Type B pancreatic cell (in vitro differentiated cells): Measurements from ENCODE around the gene ARHGEF33. TPM values are rescaled to one million over a fixed set of nuclear protein-coding genes. Genes with fewer than 3 reads are reported as not detected.

Source experiments
- DNase-seq: peaks from one replicate; pipeline ENCODE4 v3.0.0; 2021; ENCODE audit warnings: mixed read lengths; ENCODE audit not compliant: unreplicated experiment; ENCODE audit errors: extremely low spot score
- H3K27ac Mint-ChIP-seq: 2 replicates; pipeline ENCODE4 v1.8.0; 2021; ENCODE audit warnings: mild to moderate bottlenecking, mixed read lengths
- H3K27me3 Mint-ChIP-seq: 2 replicates; pipeline ENCODE4 v1.8.0; 2021; ENCODE audit warnings: mixed read lengths
- H3K36me3 Mint-ChIP-seq: 2 replicates; pipeline ENCODE4 v1.8.0; 2021; ENCODE audit warnings: mixed read lengths
- H3K4me1 Mint-ChIP-seq: one replicate; pipeline ENCODE4 v1.8.0; 2021; ENCODE audit warnings: mixed read lengths; ENCODE audit not compliant: unreplicated experiment
- H3K4me3 Mint-ChIP-seq: 2 replicates; pipeline ENCODE4 v1.8.0; 2021; ENCODE audit warnings: mild to moderate bottlenecking, mixed read lengths
- H3K9me3 Mint-ChIP-seq: 2 replicates; pipeline ENCODE4 v1.8.0; 2021; ENCODE audit warnings: mixed read lengths
- CTCF ChIP-seq: fragments of 200-600 bp; sonication (generic); conservative IDR thresholded peaks from 2 replicates; pipeline ENCODE4 v1.5.0; 2021; ENCODE audit warnings: antibody characterized with exemption, mild to moderate bottlenecking
- total RNA-seq: library from RNA; stranded (reverse); gene quantifications from 2 replicates; pipeline ENCODE4 v1.2.1, GENCODE V29; 2021; ENCODE audit warnings: low replicate concordance

Gene ARHGEF33
- total RNA-seq, 1 donor from 2014 or later = 1.0 TPM

GRCh38 chr2:39020383-39020782 is 130.7 kb downstream of the ARHGEF33 start:
- Mint-ChIP-seq H3K36me3 (peaks cover 4% of the 10 kb centered on the region), H3K4me1 (no peaks in the 10 kb centered on the region), H3K27ac (no peak overlapping the region), H3K4me3 (no peak overlapping the region), H3K9me3 (no peaks in the 10 kb centered on the region), H3K27me3 (no peaks in the 10 kb centered on the region)
- no peak for TF ChIP-seq CTCF
- no peak for DNase-seq

DNA sequence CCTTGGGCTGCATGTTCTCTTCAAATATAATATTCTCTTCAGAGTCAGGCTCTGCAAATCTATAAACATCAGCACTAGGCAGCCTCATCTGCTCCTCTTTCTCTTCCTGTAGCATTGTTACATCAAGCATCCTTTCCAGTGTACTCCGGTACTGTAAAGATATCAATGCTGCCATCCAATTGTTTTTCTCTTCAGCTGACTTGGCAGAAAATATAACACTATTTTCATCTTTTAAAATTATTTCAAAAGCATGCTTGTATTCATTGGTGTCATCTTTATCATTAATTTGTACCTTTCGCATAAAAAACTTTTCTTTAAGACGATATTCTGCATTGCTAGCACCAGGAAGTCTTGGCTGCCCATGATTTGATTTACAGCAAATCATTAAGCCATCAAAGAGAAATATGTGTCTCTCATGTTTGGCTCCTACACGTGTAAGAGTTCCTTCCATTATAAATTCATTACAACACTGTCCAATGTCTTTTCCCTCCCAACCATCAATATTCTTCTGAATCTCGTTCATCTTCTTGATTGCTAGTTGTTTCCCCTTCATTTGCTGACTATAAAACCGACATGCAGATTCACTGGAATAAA is 133.1 kb downstream of the ARHGEF33 start:
- Mint-ChIP-seq H3K27me3 (no peaks in the 10 kb centered on the region), H3K4me1 (no peaks in the 10 kb centered on the region), H3K9me3 (no peaks in the 10 kb centered on the region), H3K27ac (no peak overlapping the region), H3K36me3 (peaks cover 8% of the 10 kb centered on the region), H3K4me3 (no peak overlapping the region)
- no peak for TF ChIP-seq CTCF
- DNase-seq = no peak

GRCh38 chr2:39023649-39024048 is 134.0 kb downstream of the ARHGEF33 start:
- TF ChIP-seq CTCF = no peak
- Mint-ChIP-seq H3K36me3 (peaks cover 13% of the 10 kb centered on the region), H3K9me3 (no peaks in the 10 kb centered on the region), H3K27ac (no peak overlapping the region), H3K4me1 (no peaks in the 10 kb centered on the region), H3K27me3 (no peaks in the 10 kb centered on the region), H3K4me3 (no peak overlapping the region)
- no peak for DNase-seq

- DNase-seq = no peak
- Mint-ChIP-seq H3K9me3 (no peaks in the 10 kb centered on the region), H3K27me3 (no peaks in the 10 kb centered on the region), H3K27ac (no peak overlapping the region), H3K4me1 (no peaks in the 10 kb centered on the region), H3K4me3 (no peak overlapping the region), H3K36me3 (peaks cover 13% of the 10 kb centered on the region)
- TF ChIP-seq CTCF = no peak
Measured at GRCh38 chr2:39024833-39025232, 135.2 kb downstream of the ARHGEF33 start.

Other genes starting within 250 kb of the ARHGEF33 start
- gene GALM, start 223.8 kb upstream of the ARHGEF33 start, total RNA-seq = 14.0 and 16.1 TPM in 2 replicates
- 176 and 248 TPM in 2 replicates for gene SRSF7, start 138.5 kb upstream of the ARHGEF33 start, total RNA-seq
- gene GEMIN6, start 111.7 kb upstream of the ARHGEF33 start, total RNA-seq = 16.2 and 19.9 TPM in 2 replicates
- gene DHX57, start 13.9 kb upstream of the ARHGEF33 start, total RNA-seq = 22.2 and 28.1 TPM in 2 replicates
- gene MORN2, start 13.9 kb upstream of the ARHGEF33 start, total RNA-seq = 14.3 and 19.7 TPM in 2 replicates
- 54.2 and 63.8 TPM in 2 replicates for gene SOS1, start 231.2 kb downstream of the ARHGEF33 start, total RNA-seq